NCI-H510A treated with DMSO at 0.1 percent for 48 hours (cell line): ENCODE measurements around the gene PGA3.
"Not testable (repeated sequence)": the region's sequence is repeated elsewhere in the genome, so short reads cannot be mapped to it uniquely, and the experiment has no call there.

Experiments
- DNase-seq: peaks from one replicate; lab custom pipeline; 2025; lab: John Stamatoyannopoulos, UW

Gene PGA3

GRCh38 chr11:61207636-61208310 lies 4.5 kb downstream of the PGA3 start:
- DNase-seq: not testable (repeated sequence)

- not testable (repeated sequence) for DNase-seq
Observed at GRCh38 chr11:61210629-61211028, 7.3 kb downstream of the PGA3 start.

- not testable (repeated sequence) for DNase-seq
Observed at GRCh38 chr11:61211327-61211952, 8.1 kb downstream of the PGA3 start.

- DNase-seq: not testable (repeated sequence)
Observed at GRCh38 chr11:61212202-61212601, 8.9 kb downstream of the PGA3 start.

- not testable (repeated sequence) for DNase-seq
Observed at GRCh38 chr11:61213711-61214324, 10.5 kb downstream of the PGA3 start.

GRCh38 chr11:61218306-61218705 lies 15.0 kb downstream of the PGA3 start:
- not testable (repeated sequence) for DNase-seq

GRCh38 chr11:61219016-61219415 lies 15.7 kb downstream of the PGA3 start:
- not testable (repeated sequence) for DNase-seq

- not testable (repeated sequence) for DNase-seq
Observed at GRCh38 chr11:61222047-61222446, 18.7 kb downstream of the PGA3 start, which contains the start of gene PGA4. PGA4 (plus strand) TSS chr11:61222347; CDS start chr11:61222401, 54 bp downstream.

GRCh38 chr11:61222692-61223091 lies 19.4 kb downstream of the PGA3 start:
- DNase-seq: not testable (repeated sequence)

- DNase-seq: not testable (repeated sequence)
Observed at GRCh38 chr11:61226457-61227137, 23.3 kb downstream of the PGA3 start.

GRCh38 chr11:61229458-61229857 lies 26.1 kb downstream of the PGA3 start:
- not testable (repeated sequence) for DNase-seq

- DNase-seq: not testable (repeated sequence)
Observed at GRCh38 chr11:61231033-61231432, 27.7 kb downstream of the PGA3 start.

GRCh38 chr11:61231585-61231984 lies 28.3 kb downstream of the PGA3 start:
- DNase-seq: not testable (repeated sequence)

- DNase-seq: not testable (repeated sequence)
Observed at GRCh38 chr11:61232548-61233145, 29.3 kb downstream of the PGA3 start.

- not testable (repeated sequence) for DNase-seq
Observed at GRCh38 chr11:61237130-61237529, 33.8 kb downstream of the PGA3 start.

GRCh38 chr11:61240288-61240687 lies 37.0 kb downstream of the PGA3 start:
- not testable (repeated sequence) for DNase-seq

GRCh38 chr11:61240875-61241274 lies 37.6 kb downstream of the PGA3 start, which contains the start of gene PGA5:
PGA5 (plus strand) TSS chr11:61241175; CDS start chr11:61241227, 52 bp downstream.
- DNase-seq: not testable (repeated sequence)

GRCh38 chr11:61241526-61241925 lies 38.2 kb downstream of the PGA3 start:
- not testable (repeated sequence) for DNase-seq

GRCh38 chr11:61245284-61245964 lies 42.1 kb downstream of the PGA3 start:
- not testable (repeated sequence) for DNase-seq

GRCh38 chr11:61248071-61248470 lies 44.8 kb downstream of the PGA3 start:
- not testable (repeated sequence) for DNase-seq

- not testable (repeated sequence) for DNase-seq
Observed at GRCh38 chr11:61249201-61249600, 45.9 kb downstream of the PGA3 start.
